ENCODE results near the gene C1QL1.

Gene C1QL1

GRCh38 chr17:44932096-44932786 lies 35.9 kb downstream of the C1QL1 start:
- no peak for DNase-seq (ENCODE audit: low read depth in 2 of 2)

- no peak for DNase-seq (ENCODE audit: low read depth in 2 of 2)
These were observed 36.7 kb downstream of the C1QL1 start for GRCh38 chr17:44931376-44931775.

- no peak for DNase-seq (ENCODE audit: low read depth in 2 of 2)
These were observed 37.4 kb downstream of the C1QL1 start for GRCh38 chr17:44930667-44931066.

- DNase-seq (ENCODE audit: low read depth in 2 of 2): no peak
These were observed 39.0 kb downstream of the C1QL1 start for GRCh38 chr17:44928950-44929720.

- no peak for DNase-seq (ENCODE audit: low read depth in 2 of 2)
These were observed 40.0 kb downstream of the C1QL1 start for GRCh38 chr17:44928136-44928535.

GRCh38 chr17:44927696-44928095 lies 40.4 kb downstream of the C1QL1 start:
- DNase-seq (ENCODE audit: low read depth in 2 of 2): no peak

- DNase-seq (ENCODE audit: low read depth in 2 of 2): no peak
These were observed 41.1 kb downstream of the C1QL1 start for GRCh38 chr17:44926821-44927525.

- no peak for DNase-seq (ENCODE audit: low read depth in 2 of 2)
These were observed 42.1 kb downstream of the C1QL1 start for GRCh38 chr17:44925731-44926697.

GRCh38 chr17:44924107-44924544 lies 44.0 kb downstream of the C1QL1 start:
- DNase-seq (ENCODE audit: low read depth in 2 of 2): no peak

- no peak for DNase-seq (ENCODE audit: low read depth in 2 of 2)
These were observed 45.2 kb downstream of the C1QL1 start for GRCh38 chr17:44922746-44923470.

GRCh38 chr17:44922136-44922535 lies 46.0 kb downstream of the C1QL1 start:
- DNase-seq (ENCODE audit: low read depth in 2 of 2): no peak

GRCh38 chr17:44921122-44921882 lies 46.8 kb downstream of the C1QL1 start:
- no peak for DNase-seq (ENCODE audit: low read depth in 2 of 2)

GRCh38 chr17:44920565-44920940 lies 47.5 kb downstream of the C1QL1 start:
- DNase-seq (ENCODE audit: low read depth in 2 of 2): no peak

- DNase-seq (ENCODE audit: low read depth in 2 of 2): peak; percentile 40 to 56
These were observed 48.1 kb downstream of the C1QL1 start for GRCh38 chr17:44919885-44920564.

- no peak for DNase-seq (ENCODE audit: low read depth in 2 of 2)
These were observed 48.7 kb downstream of the C1QL1 start for GRCh38 chr17:44919411-44919810.

- DNase-seq (ENCODE audit: low read depth in 2 of 2): no peak
These were observed 50.1 kb downstream of the C1QL1 start for GRCh38 chr17:44918006-44918405.

GRCh38 chr17:44917456-44917855 lies 50.6 kb downstream of the C1QL1 start:
- no peak for DNase-seq (ENCODE audit: low read depth in 2 of 2)

- no peak for DNase-seq (ENCODE audit: low read depth in 2 of 2)
These were observed 51.3 kb downstream of the C1QL1 start for GRCh38 chr17:44916781-44917241.

Data from stimulated activated CD4-positive, alpha-beta T cell treated with anti-CD3 and anti-CD28 coated beads, Interleukin-4, amount 100 ng/mL, for 48 hours (primary cell).